GM21381 (cell line): ENCODE data around the gene NOC3L.

Experiments used
- ATAC-seq: cut with Tn5 transposase; IDR thresholded peaks from one replicate; pipeline ENCODE4 v1.9.1; 2021; ENCODE audit warnings: mild to moderate bottlenecking, moderate library complexity; ENCODE audit not compliant: unreplicated experiment

The NOC3L gene

GRCh38 chr10:94308866-94309265 lies 53.9 kb downstream of the NOC3L start:
- no peak for ATAC-seq

GRCh38 chr10:94307046-94307615 lies 55.6 kb downstream of the NOC3L start:
- no peak for ATAC-seq

DNA sequence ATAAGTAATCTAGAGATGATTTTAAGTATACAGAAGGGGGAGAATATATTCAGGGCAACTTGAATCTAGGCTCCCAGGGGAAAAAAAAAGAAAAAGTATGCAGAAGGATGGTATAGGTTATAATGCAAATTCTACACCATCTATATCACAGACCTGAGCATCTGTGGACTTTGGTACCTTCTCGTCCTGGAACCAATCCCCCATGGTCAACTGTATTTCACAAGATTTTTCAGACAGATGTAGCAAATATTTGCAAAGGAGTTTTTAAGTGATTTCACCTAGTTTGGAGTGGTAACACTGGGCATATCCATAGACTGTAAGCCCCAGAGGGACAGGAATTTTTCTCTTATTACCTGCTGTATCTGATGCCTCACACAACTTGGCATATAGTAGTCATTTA lies 58.8 kb downstream of the NOC3L start:
- ATAC-seq = no peak

DNA sequence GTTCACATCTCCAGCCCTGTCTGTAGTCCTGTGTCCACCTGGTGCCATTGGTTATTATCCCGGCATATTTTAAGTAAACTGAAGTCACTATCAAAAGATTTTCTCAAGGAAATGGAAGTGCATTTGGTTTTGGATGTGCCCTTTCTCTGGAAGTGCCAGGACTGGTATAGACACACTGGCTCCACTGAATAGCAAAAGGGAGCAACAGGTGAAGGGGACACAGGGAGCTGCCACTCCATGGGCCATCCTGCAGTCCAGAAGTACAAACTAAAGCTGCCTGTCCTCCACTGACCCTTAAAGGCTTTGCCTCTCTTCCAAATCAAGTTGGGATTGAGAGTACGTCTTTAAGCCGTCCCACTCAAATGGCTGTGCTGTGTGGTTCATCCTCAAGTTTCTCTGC lies 62.7 kb downstream of the NOC3L start:
- ATAC-seq = no peak

DNA sequence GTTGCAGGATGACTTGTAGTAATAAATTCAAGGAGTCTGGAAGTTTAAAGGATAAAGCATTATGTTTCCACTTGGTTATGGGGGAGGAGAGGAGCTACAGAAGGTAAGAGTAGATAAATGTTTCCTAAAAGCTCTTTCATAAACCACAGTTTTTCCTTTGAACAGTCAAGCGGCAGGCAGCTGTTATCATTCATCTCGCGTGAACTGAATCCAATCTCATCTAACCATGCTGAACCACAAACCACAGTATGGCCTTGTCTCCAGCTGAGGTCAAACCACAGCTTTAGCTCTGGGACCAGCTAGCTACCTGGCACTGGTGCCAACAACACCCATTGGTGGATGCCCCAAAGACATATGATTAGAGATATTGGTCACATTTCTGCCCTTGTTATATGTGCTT lies 63.3 kb downstream of the NOC3L start:
- ATAC-seq = peak; percentile 70

GRCh38 chr10:94294168-94294567 lies 68.6 kb downstream of the NOC3L start:
- ATAC-seq = no peak

- ATAC-seq = no peak
These were observed 69.4 kb downstream of the NOC3L start for GRCh38 chr10:94293354-94293753.

DNA sequence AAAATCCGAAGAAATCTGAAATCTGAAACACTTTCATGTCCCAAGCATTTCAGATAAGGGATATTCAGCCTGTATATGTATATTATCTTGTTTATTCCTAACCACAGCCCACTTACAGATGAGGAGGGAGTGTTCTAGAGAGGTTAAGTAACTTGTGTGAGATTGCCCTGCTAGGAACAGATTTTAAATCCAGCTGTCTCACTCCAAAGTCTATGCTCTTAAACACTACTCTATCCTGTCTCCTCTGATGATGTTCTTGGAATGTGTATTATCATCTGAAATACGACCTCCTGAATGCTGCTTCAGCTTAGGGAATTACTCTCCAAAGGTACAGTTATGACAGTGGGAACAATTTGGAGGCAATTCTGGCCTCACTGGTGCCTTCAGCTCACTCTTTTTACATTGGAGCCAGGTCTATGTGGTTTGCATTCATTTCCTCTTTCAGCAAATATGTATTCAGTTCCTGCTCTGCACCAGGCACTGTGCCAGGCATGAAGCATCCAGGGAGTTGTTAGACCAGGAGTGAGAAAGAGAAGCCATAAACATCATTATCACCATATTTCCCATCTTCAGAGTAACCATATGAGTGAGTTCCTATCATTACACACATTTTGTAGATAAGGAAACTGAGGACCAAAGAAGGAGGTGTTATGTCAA lies 70.2 kb downstream of the NOC3L start:
- no peak for ATAC-seq

DNA sequence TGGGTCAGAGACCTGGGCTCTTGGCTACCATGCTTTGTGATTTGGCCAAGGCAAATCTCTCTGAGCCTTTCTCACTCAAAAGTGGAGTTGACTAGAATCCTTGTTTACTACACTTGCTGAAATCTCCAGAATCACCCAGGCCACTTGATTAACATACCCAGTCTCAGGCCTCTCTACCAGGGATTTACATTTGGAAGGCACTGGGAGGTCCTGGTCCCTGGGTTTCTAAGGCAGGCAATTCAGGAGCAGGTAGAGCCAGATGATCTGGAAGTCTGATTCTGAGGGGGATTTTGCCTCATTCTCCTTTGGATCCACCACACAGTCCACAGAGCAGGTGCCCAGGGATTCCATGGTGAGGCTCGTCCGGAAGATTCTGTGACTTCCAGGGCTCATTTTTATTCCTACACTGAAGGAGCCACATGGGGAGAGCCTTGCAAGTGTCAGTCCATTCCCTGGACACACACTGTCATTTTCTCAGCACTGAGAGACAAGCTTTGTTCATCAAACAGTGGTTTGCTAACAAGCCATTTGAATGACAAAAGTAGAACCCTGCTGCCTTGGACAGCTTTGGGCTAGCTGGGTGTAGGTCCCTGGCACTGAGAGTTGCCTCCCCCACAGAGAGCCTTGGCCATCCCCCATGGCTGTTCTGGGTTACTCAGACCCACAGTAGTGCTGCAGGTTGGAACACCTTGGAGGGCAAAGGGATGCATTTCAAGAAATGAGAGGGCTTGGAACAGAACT lies 74.2 kb downstream of the NOC3L start:
- no peak for ATAC-seq

DNA sequence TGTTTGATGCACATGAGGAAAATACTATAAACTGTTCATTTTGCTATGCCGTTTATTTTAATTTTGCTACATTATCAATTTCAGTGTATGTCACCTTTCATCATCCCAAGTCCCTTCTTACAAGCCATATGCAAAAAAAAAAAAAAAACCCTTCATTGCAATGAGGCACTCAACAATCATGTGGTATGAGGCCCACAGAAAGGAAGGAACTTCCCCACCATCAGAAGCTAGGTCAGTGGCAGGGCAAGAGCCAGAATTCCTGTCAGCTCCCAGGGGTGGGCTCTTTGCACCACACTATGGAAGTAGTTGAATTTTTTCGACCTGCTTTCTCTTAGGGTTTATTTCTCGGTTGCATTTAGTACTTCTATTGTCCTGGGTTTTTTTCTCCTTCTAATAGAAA lies 75.4 kb downstream of the NOC3L start:
- no peak for ATAC-seq

DNA sequence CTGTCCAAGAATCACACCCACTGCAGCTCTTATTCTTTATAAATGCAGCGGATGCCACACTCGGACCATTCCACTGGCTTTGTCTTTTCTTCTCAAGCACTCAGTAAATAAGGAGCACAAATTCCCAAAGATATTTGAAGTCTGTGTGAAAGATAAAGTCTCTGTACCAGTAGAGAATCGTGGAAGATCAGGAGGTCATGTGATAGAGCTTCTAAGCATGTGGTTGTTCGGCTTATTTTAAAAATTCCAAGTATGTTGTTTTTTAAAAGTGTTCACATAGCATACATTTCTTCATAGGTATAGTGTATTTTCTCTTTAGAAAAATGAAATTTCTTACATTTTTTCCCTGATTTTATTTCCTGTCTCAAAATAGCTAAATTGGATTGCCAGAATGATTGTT lies 75.8 kb downstream of the NOC3L start:
- ATAC-seq = no peak

GRCh38 chr10:94285271-94285670 lies 77.5 kb downstream of the NOC3L start:
- ATAC-seq = no peak
